OCI-LY3 (cell line): Measurements from ENCODE around the gene ESD.

Source experiments
- CTCF ChIP-seq: fragments of 200-600, 300-600 bp; sonication (generic); IDR thresholded peaks from 2 replicates; pipeline ENCODE4 v1.5.1; 2014; ENCODE audit warnings: antibody characterized with exemption, low read length, low read depth
- EZH2phosphoT487 ChIP-seq: fragments of 200-600 bp; shearing (Covaris generic); IDR thresholded peaks from 2 replicates; pipeline ENCODE4 v1.6.1; 2018; ENCODE audit warnings: antibody characterized with exemption, mixed run types, low read depth

- no peak for TF ChIP-seq CTCF
- TF ChIP-seq EZH2phosphoT487 = no peak
These were observed 21.0 kb upstream of the ESD start for GRCh38 chr13:46817838-46818476.
